ENCODE data around the gene AKAIN1. TPM values are rescaled to one million over a fixed set of nuclear protein-coding genes. Genes with fewer than 3 reads are reported as not detected.

AKAIN1 gene
- total RNA-seq, 6 donors from 2014 or later: not detected

GRCh38 chr18:5167831-5168230 lies 29.2 kb downstream of the AKAIN1 start:
- no peak for DNase-seq
- no peak overlapping the region for H3K27ac ChIP-seq
- TF ChIP-seq EP300 (IDR thresholded peaks at IDR 0.05): no peak
- no peak for TF ChIP-seq POLR2A (IDR thresholded peaks at IDR 0.05)
- TF ChIP-seq POLR2AphosphoS5 (IDR thresholded peaks at IDR 0.05): no peak
- TF ChIP-seq, protein P1, sequence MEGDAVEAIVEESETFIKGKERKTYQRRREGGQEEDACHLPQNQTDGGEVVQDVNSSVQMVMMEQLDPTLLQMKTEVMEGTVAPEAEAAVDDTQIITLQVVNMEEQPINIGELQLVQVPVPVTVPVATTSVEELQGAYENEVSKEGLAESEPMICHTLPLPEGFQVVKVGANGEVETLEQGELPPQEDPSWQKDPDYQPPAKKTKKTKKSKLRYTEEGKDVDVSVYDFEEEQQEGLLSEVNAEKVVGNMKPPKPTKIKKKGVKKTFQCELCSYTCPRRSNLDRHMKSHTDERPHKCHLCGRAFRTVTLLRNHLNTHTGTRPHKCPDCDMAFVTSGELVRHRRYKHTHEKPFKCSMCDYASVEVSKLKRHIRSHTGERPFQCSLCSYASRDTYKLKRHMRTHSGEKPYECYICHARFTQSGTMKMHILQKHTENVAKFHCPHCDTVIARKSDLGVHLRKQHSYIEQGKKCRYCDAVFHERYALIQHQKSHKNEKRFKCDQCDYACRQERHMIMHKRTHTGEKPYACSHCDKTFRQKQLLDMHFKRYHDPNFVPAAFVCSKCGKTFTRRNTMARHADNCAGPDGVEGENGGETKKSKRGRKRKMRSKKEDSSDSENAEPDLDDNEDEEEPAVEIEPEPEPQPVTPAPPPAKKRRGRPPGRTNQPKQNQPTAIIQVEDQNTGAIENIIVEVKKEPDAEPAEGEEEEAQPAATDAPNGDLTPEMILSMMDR (IDR thresholded peaks at IDR 0.05): no peak
- H3K4me3 ChIP-seq: no peak overlapping the region
- H3K36me3 ChIP-seq: no peaks in the 10 kb centered on the region
- no peaks in the 10 kb centered on the region for H3K27me3 ChIP-seq
- ATAC-seq (ENCODE audit: low FRiP score in 2 of 2): no peak
- WGBS, 2 donors: 22 to 37% methylated on average over 2 of the region's 2 CpGs
- H3K9me3 ChIP-seq: no peaks in the 10 kb centered on the region
- no peaks in the 10 kb centered on the region for H3K4me1 ChIP-seq

- H3K36me3 ChIP-seq: no peaks in the 10 kb centered on the region
- 37 to 44% methylated on average over 2 of the region's 2 CpGs for WGBS, 2 donors
- no peaks in the 10 kb centered on the region for H3K4me1 ChIP-seq
- ATAC-seq (ENCODE audit: low FRiP score in 2 of 2) (no peak), DNase-seq (no peak)
- no peak for TF ChIP-seq POLR2A (IDR thresholded peaks at IDR 0.05)
- TF ChIP-seq POLR2AphosphoS5 (IDR thresholded peaks at IDR 0.05): no peak
- TF ChIP-seq, protein P1 (IDR thresholded peaks at IDR 0.05): no peak
- TF ChIP-seq EP300 (IDR thresholded peaks at IDR 0.05): no peak
- H3K9me3 ChIP-seq: no peaks in the 10 kb centered on the region
- H3K27me3 ChIP-seq: no peaks in the 10 kb centered on the region
- H3K4me3 ChIP-seq: no peak overlapping the region
- H3K27ac ChIP-seq: no peak overlapping the region
These were observed 30.3 kb downstream of the AKAIN1 start for GRCh38 chr18:5166606-5167280.

- H3K36me3 ChIP-seq: no peaks in the 10 kb centered on the region
- no peak for TF ChIP-seq POLR2A (IDR thresholded peaks at IDR 0.05)
- no peak for TF ChIP-seq EP300 (IDR thresholded peaks at IDR 0.05)
- TF ChIP-seq POLR2AphosphoS5 (IDR thresholded peaks at IDR 0.05): no peak
- TF ChIP-seq, protein P1 (IDR thresholded peaks at IDR 0.05): no peak
- 66 to 78% methylated on average over 2 of the region's 2 CpGs for WGBS, 2 donors
- no peaks in the 10 kb centered on the region for H3K4me1 ChIP-seq
- DNase-seq: no peak
- ATAC-seq (ENCODE audit: low FRiP score in 2 of 2): no peak
- H3K4me3 ChIP-seq: no peak overlapping the region
- H3K9me3 ChIP-seq: no peaks in the 10 kb centered on the region
- no peaks in the 10 kb centered on the region for H3K27me3 ChIP-seq
- no peak overlapping the region for H3K27ac ChIP-seq
These were observed 32.2 kb downstream of the AKAIN1 start for GRCh38 chr18:5164903-5165302.

GRCh38 chr18:5162111-5162510 lies 34.9 kb downstream of the AKAIN1 start:
- H3K36me3 ChIP-seq: no peaks in the 10 kb centered on the region
- no peaks in the 10 kb centered on the region for H3K9me3 ChIP-seq
- no peak overlapping the region for H3K27ac ChIP-seq
- DNase-seq: no peak
- ATAC-seq (ENCODE audit: low FRiP score in 2 of 2): no peak
- H3K27me3 ChIP-seq: no peaks in the 10 kb centered on the region
- no peak overlapping the region for H3K4me3 ChIP-seq
- no peaks in the 10 kb centered on the region for H3K4me1 ChIP-seq
- TF ChIP-seq, protein P1 (IDR thresholded peaks at IDR 0.05): no peak
- TF ChIP-seq EP300 (IDR thresholded peaks at IDR 0.05) (no peak), POLR2AphosphoS5 (IDR thresholded peaks at IDR 0.05) (no peak), POLR2A (IDR thresholded peaks at IDR 0.05) (no peak)

DNA sequence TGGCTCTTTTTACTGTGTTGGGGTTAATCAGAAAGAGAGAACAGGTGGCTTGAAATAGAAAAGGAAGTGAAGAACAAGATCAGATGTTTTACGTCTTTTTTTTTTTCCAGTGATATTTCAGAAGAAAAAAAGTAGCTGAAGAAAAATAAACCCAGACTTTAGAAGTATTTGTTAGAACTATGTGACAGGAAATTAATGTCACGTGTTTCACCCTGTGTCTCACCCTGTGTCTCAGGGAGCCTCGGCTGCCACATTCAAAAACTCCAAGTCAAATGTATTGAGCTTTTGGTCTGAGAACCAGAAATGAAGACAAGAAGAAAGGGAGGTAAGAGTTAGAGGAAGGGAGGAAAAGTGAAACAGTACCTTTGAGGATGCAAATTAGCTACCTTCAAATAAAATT lies 38.0 kb downstream of the AKAIN1 start:
- H3K27me3 ChIP-seq: no peaks in the 10 kb centered on the region
- H3K4me3 ChIP-seq: no peak overlapping the region
- no peaks in the 10 kb centered on the region for H3K36me3 ChIP-seq
- H3K27ac ChIP-seq: no peak overlapping the region
- ATAC-seq (ENCODE audit: low FRiP score in 2 of 2) (no peak), DNase-seq (no peak)
- H3K4me1 ChIP-seq: no peaks in the 10 kb centered on the region
- TF ChIP-seq POLR2A (IDR thresholded peaks at IDR 0.05) (no peak), EP300 (IDR thresholded peaks at IDR 0.05) (no peak), POLR2AphosphoS5 (IDR thresholded peaks at IDR 0.05) (no peak)
- TF ChIP-seq, protein P1 (IDR thresholded peaks at IDR 0.05): no peak
- H3K9me3 ChIP-seq: no peaks in the 10 kb centered on the region
- WGBS, 2 donors: 33 to 43% methylated on average over 3 of the region's 3 CpGs

Data from upper lobe of left lung (tissue), 6 donors.